ENCODE measurements around the gene RAP1GAP2.

DNA sequence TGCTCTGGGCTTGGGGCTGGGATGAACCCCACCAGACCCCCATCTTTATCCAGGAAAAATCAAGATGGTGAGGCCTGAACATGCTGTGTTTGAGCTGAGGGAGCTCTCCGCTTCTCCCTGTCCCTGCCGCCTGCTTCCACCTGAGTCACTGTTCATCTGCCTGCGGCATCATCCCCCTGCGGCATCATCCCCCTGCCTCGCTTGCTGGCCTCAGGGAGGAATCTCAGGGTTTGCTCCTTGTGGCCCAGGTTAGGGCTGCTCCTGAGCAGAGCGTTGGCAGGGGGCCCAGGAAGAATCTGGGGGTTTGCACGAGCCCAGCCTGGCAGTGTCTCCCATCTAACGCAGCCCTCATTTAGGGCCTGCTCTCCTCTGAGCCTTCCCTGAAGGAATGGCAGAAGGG lies 11.4 kb upstream of the RAP1GAP2 start:
- TF ChIP-seq, protein P1, sequence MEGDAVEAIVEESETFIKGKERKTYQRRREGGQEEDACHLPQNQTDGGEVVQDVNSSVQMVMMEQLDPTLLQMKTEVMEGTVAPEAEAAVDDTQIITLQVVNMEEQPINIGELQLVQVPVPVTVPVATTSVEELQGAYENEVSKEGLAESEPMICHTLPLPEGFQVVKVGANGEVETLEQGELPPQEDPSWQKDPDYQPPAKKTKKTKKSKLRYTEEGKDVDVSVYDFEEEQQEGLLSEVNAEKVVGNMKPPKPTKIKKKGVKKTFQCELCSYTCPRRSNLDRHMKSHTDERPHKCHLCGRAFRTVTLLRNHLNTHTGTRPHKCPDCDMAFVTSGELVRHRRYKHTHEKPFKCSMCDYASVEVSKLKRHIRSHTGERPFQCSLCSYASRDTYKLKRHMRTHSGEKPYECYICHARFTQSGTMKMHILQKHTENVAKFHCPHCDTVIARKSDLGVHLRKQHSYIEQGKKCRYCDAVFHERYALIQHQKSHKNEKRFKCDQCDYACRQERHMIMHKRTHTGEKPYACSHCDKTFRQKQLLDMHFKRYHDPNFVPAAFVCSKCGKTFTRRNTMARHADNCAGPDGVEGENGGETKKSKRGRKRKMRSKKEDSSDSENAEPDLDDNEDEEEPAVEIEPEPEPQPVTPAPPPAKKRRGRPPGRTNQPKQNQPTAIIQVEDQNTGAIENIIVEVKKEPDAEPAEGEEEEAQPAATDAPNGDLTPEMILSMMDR (IDR thresholded peaks at IDR 0.05; ENCODE audit: borderline replicate concordance, extremely low read depth, low read length, poor library complexity, severe bottlenecking), result no peak
- no peak for TF ChIP-seq EZH2 (IDR thresholded peaks at IDR 0.05; ENCODE audit: borderline replicate concordance, low read depth, low read length, severe bottlenecking)

Data from DND-41 (cell line).